Fibroblast of skin of back (primary cell): Measurements from ENCODE around the gene RASSF5.

Experiments used
- DNase-seq: peaks from one replicate; pipeline ENCODE4 v3.0.0-alpha.2; 2013

The RASSF5 gene

DNA sequence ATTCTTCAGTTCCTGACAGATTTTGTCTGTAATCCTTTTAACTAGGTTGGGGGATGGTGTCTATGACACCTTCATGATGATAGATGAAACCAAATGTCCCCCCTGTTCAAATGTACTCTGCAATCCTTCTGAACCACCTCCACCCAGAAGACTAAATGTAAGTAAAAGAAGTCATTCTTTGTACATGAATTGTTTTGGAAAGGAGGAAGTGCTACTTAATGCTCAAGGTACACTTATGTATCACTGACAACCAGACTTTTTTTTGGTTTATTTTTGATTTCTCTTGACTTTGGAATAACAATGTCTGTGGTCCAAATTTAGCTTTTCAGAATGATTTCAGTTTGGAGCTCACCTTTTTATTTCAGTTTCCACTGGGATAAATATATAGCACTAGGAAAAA, 130.3 kb downstream of the RASSF5 start:
- DNase-seq, result no peak
